RWPE2 (cell line): Measurements from ENCODE around the gene WDR88.
A peak's percentile ranks its signal among the peaks of the same experiment; 100 is the strongest.
"Not testable (repeated sequence)": the region's sequence is repeated elsewhere in the genome, so short reads cannot be mapped to it uniquely, and the experiment has no call there.

ENCODE experiments used
- ATAC-seq: fragments of 200-7000 bp; cut with Tn5 transposase; 3 replicates; pipeline ENCODE4 v1.9.1; 2021; ENCODE audit warnings: low read depth
- DNase-seq: peaks from one replicate; pipeline ENCODE4 v3.0.0-alpha.2; 2020; ENCODE audit warnings: low spot score
- H3K27ac ChIP-seq: fragments of 450-650 bp; 2 replicates; pipeline ENCODE4 v1.5.1; 2017; ENCODE audit warnings: mild to moderate bottlenecking; ENCODE audit not compliant: poor library complexity, severe bottlenecking
- H3K27me3 ChIP-seq: fragments of 250-450 bp; sonication (Bioruptor Pico); 2 replicates; pipeline ENCODE4 v1.5.1; 2021; ENCODE audit warnings: mild to moderate bottlenecking, moderate library complexity; ENCODE audit not compliant: insufficient read depth, poor library complexity, severe bottlenecking
- H3K36me3 ChIP-seq: fragments of 250-450 bp; sonication (Bioruptor Pico); 2 replicates; pipeline ENCODE4 v1.5.1; 2020; ENCODE audit warnings: low read depth, mild to moderate bottlenecking, moderate library complexity
- H3K4me1 ChIP-seq: fragments of 250-450 bp; sonication (Bioruptor Pico); 2 replicates; pipeline ENCODE4 v1.5.1; 2021; ENCODE audit warnings: mild to moderate bottlenecking, moderate library complexity; ENCODE audit not compliant: insufficient read depth, poor library complexity, severe bottlenecking
- H3K4me3 ChIP-seq: fragments of 250-450 bp; sonication (Bioruptor Pico); 2 replicates; pipeline ENCODE4 v1.5.1; 2021; ENCODE audit warnings: mild to moderate bottlenecking, moderate library complexity; ENCODE audit not compliant: severe bottlenecking
- H3K9me3 ChIP-seq: fragments of 250-450 bp; sonication (Bioruptor Pico); 2 replicates; pipeline ENCODE4 v1.5.1; 2021; ENCODE audit warnings: mild to moderate bottlenecking, moderate library complexity; ENCODE audit not compliant: severe bottlenecking
- TF ChIP-seq, protein P1 (sequence below): fragments of 450-650 bp; IDR thresholded peaks from one replicate; pipeline ENCODE4 v1.5.1; 2017; ENCODE audit warnings: mild to moderate bottlenecking, moderate library complexity; ENCODE audit not compliant: poor library complexity, severe bottlenecking

Gene WDR88

DNA sequence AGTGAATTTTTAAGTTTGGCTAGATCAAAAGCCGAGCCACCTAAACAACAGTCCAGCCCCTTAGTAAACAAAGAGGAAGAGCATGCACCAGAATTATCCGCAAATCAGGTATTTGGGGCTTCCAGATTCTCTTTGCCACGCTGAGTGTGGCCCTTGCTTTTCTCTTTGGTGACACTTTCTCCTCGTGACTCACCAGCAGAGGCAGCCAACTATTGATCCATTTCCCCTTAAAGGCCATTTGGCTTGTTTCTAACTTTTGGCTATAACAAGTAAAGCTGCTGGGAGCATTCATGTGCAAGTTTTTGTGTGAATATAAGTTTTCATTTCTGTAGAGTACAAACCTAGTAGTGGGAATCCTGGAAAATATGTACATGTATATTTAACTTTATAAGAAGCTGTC is 17.6 kb upstream of the WDR88 start:
- H3K27ac ChIP-seq = no peak overlapping the region
- H3K9me3 ChIP-seq = no peaks in the 10 kb centered on the region
- H3K4me1 ChIP-seq = no peaks in the 10 kb centered on the region
- H3K36me3 ChIP-seq = peaks cover 85% of the 10 kb centered on the region
- H3K4me3 ChIP-seq = no peak overlapping the region
- ATAC-seq (no peak), DNase-seq (no peak)
- H3K27me3 ChIP-seq = no peaks in the 10 kb centered on the region
- TF ChIP-seq, protein P1, sequence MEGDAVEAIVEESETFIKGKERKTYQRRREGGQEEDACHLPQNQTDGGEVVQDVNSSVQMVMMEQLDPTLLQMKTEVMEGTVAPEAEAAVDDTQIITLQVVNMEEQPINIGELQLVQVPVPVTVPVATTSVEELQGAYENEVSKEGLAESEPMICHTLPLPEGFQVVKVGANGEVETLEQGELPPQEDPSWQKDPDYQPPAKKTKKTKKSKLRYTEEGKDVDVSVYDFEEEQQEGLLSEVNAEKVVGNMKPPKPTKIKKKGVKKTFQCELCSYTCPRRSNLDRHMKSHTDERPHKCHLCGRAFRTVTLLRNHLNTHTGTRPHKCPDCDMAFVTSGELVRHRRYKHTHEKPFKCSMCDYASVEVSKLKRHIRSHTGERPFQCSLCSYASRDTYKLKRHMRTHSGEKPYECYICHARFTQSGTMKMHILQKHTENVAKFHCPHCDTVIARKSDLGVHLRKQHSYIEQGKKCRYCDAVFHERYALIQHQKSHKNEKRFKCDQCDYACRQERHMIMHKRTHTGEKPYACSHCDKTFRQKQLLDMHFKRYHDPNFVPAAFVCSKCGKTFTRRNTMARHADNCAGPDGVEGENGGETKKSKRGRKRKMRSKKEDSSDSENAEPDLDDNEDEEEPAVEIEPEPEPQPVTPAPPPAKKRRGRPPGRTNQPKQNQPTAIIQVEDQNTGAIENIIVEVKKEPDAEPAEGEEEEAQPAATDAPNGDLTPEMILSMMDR = no peak

DNA sequence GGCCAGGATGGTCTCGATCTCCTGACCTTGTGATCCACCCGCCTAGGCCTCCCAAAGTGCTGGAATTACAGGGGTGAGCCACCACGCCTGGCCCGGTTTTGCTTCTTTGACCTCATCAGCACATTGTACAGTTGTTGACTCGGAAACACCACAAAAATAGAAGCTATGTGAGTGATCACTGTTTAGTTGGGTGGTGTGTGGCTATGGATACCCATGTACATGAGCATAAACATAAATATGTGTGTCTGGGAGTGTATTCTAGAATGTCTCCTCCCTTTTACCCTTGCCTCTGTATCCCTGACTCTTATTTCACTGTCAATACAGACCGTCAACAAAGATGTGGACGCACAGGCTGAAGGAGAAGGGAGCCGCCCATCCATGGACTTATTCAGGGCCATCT is 14.4 kb upstream of the WDR88 start:
- Histone ChIP-seq H3K4me3 (no peak overlapping the region), H3K27ac (no peak overlapping the region), H3K27me3 (no peaks in the 10 kb centered on the region), H3K36me3 (peaks cover 67% of the 10 kb centered on the region), H3K4me1 (no peaks in the 10 kb centered on the region), H3K9me3 (no peaks in the 10 kb centered on the region)
- ATAC-seq (no peak), DNase-seq (no peak)
- TF ChIP-seq, protein P1 = no peak

DNA sequence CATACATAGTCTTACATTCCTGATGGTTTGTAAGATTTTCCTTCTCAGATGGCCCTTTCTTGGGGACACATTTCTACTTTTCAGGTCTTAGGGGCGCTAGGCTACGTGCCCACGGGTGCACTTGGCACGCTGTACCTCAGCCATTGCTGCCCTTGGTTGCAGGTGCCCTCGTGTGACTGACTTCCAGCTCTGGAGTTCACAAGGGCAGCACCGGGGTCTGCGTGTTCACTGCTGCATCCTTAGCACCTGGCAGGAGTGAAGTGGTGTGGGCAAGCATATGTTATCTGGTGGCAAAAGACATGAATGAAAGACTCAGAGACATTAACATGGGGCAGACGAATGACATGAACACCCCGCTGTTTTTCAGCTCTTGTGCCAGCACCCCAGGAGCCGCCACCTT is 13.3 kb upstream of the WDR88 start:
- no peak for DNase-seq
- Histone ChIP-seq H3K4me1 (no peaks in the 10 kb centered on the region), H3K4me3 (no peak overlapping the region), H3K36me3 (peaks cover 60% of the 10 kb centered on the region), H3K9me3 (no peaks in the 10 kb centered on the region), H3K27me3 (no peaks in the 10 kb centered on the region), H3K27ac (no peak overlapping the region)
- no peak for ATAC-seq
- TF ChIP-seq, protein P1 = no peak

DNA sequence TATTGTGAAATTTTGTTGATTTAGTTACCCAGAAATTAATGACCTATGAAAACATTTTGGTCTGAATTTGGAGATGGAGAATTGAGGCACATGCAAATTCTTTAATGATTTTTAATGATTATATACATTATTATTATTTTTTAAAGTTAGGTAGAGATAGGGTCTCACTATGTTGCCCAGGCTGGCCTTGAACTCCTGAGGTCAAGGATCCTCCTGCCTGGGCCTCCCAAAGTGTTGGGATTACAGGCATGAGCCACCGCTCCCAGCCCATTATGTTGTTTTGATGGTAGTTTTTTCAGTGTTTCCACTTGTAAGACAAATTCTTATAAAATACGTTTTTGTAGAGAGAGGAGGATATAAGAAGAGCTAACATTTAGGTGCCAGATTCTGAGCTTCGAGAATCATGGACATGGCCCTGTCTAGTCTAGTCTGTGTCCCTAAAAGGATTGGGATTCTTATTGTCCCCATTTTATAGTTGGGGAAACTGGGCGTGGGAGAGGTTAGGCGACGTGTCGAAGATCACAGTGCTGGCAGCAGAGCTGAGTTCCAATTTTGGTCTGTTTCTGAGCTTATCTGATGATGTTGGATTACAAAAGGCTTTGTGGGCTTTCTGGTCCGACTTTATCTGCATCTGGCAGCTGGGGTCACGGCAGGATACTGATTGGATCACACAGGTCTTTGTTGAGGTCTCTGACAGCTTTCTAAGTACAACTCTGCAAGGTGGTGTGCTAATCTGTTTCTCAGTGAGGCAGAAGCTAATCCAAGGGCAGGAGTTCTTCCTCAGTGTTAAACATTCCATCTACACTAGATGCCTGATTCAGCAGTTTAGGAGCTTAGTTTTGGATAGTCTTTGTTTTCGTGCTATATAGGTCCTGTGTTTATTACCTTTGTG is 7.5 kb upstream of the WDR88 start:
- Histone ChIP-seq H3K4me1 (no peaks in the 10 kb centered on the region), H3K36me3 (peaks cover 42% of the 10 kb centered on the region), H3K27ac (no peak overlapping the region), H3K4me3 (no peak overlapping the region), H3K9me3 (no peaks in the 10 kb centered on the region), H3K27me3 (no peaks in the 10 kb centered on the region)
- TF ChIP-seq, protein P1 = no peak
- DNase-seq (no peak), ATAC-seq (no peak)

DNA sequence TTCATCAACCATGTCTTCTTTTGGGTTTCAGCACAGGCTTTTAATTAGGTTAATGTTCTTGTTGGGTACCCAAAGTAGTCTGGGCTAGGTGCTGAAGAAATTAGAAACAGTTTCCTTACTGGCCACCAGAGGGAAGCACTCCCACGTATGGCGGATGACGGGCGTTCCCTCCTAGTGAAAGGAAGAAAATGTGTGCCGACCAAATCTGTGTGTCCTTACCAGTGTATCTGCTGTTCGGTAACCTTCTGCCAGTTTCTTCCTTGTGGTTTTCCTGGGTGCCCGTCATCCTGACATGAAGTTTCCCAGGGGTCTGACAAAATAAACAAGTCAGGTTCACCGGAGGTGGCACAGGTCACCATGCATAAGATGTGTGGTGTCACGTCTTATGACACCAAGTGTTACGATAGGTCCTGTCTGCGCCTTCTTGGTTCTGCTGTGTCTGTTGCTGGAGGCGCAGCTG is 6.0 kb upstream of the WDR88 start:
- DNase-seq (no peak), ATAC-seq (peak; percentile 84)
- no peak overlapping the region for H3K27ac ChIP-seq
- H3K36me3 ChIP-seq = peaks cover 47% of the 10 kb centered on the region
- H3K9me3 ChIP-seq = no peaks in the 10 kb centered on the region
- H3K4me1 ChIP-seq = no peaks in the 10 kb centered on the region
- TF ChIP-seq, protein P1 = peak; percentile 89
- H3K27me3 ChIP-seq = no peaks in the 10 kb centered on the region
- no peak overlapping the region for H3K4me3 ChIP-seq

DNA sequence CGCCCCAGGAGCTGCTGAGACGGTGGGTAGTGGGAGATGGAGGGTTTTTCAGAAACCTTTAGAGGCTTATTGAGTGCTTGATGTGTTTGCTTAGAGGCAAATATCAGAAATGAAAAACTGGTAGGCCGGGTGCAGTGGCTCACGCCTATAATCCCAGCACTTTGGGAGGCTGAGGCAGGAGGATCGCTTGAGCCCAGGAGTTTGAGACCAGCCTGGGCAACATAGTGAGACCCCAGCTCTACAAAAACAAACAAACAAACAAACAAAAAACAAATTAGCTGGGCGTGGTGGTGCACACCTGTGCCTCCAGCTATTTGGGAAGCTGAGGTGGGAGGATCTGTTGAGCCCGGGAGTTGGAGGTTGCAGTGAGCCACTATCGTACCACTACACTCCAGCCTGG is 5.2 kb upstream of the WDR88 start:
- H3K4me1 ChIP-seq, H3K27ac ChIP-seq, H3K9me3 ChIP-seq, H3K27me3 ChIP-seq, ATAC-seq, H3K4me3 ChIP-seq, DNase-seq: not testable (repeated sequence)
- peaks cover 43% of the 10 kb centered on the region for H3K36me3 ChIP-seq
